ENCODE data around the gene SH3D19.

SH3D19 gene

DNA sequence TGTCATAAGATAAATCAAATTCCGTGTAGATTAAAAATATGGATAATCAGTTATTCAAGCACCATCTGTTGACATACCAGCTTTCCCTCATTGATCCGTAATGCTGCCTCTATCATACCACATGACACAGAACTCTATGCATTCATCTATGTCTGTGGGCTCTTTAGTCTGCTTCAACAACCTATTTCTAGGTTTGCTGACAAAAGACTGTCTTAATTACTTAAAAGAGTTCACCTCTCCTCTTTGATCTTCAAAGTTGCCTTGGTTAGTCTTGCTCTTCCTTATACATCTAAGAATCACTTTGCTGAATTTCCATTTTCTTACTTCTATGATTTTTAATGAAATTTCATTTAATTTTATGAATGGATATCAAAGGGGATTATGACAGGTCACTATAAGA, 105.5 kb downstream of the SH3D19 start:
- Histone ChIP-seq H3K36me3 (ENCODE audit: control insufficient read depth in 5 of 5, insufficient read depth in 5 of 5, low read length in 5 of 5) (peaks cover 0 to 16% (median 2%) of the 10 kb centered on the region in 5 donors), H3K4me1 (ENCODE audit: control insufficient read depth in 5 of 5, insufficient read depth in 5 of 5, low read length in 5 of 5) (peaks cover 5 to 61% (median 36%) of the 10 kb centered on the region in 5 donors), H3K4me3 (ENCODE audit: low read depth in 1 of 5, low read length in 5 of 5) (no peak overlapping the region), H3K27me3 (ENCODE audit: control insufficient read depth in 5 of 5, insufficient read depth in 4 of 5, low read length in 5 of 5) (no peaks in the 10 kb centered on the region), H3K9me3 (ENCODE audit: control insufficient read depth in 5 of 5, low read length in 5 of 5) (no peaks in the 10 kb centered on the region), H3K9ac (ENCODE audit: low read length in 5 of 5) (no peak overlapping the region), H3K27ac (ENCODE audit: low read depth, low read length) (no peak overlapping the region)

GRCh38 chr4:151219091-151219490, 106.3 kb downstream of the SH3D19 start:
- Histone ChIP-seq H3K4me1 (ENCODE audit: control insufficient read depth in 5 of 5, insufficient read depth in 5 of 5, low read length in 5 of 5) (peaks cover 5 to 54% (median 33%) of the 10 kb centered on the region in 5 donors), H3K9me3 (ENCODE audit: control insufficient read depth in 5 of 5, low read length in 5 of 5) (no peaks in the 10 kb centered on the region), H3K9ac (ENCODE audit: low read length in 5 of 5) (peak overlapping the region in 1 of 5 donors; percentile 16), H3K27me3 (ENCODE audit: control insufficient read depth in 5 of 5, insufficient read depth in 4 of 5, low read length in 5 of 5) (no peaks in the 10 kb centered on the region), H3K36me3 (ENCODE audit: control insufficient read depth in 5 of 5, insufficient read depth in 5 of 5, low read length in 5 of 5) (peaks cover 0 to 16% (median 2%) of the 10 kb centered on the region in 5 donors), H3K27ac (ENCODE audit: low read depth, low read length) (peak overlapping the region; percentile 69), H3K4me3 (ENCODE audit: low read depth in 1 of 5, low read length in 5 of 5) (no peak overlapping the region)

DNA sequence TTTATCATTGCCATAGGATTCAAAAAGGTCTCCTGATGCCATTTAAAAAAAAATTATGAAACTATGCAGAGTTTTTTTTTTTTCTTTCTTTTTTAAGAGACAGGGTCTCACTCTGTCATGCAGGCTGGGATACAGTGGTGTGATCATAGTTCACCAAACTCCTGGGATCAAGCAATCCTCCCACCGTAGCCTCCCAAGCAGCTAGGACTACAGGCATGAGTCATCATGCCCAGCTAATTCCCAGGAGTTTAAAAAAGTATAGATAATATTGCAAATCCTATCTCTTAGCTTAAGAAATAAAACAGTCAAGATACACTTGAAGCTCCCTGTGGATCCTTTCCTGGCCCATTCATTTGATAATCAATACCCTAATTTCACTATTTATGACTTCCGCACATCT, 107.1 kb downstream of the SH3D19 start:
- peaks cover 5 to 49% (median 33%) of the 10 kb centered on the region in 5 donors for H3K4me1 ChIP-seq (ENCODE audit: control insufficient read depth in 5 of 5, insufficient read depth in 5 of 5, low read length in 5 of 5)
- peaks cover 0 to 16% (median 2%) of the 10 kb centered on the region in 5 donors for H3K36me3 ChIP-seq (ENCODE audit: control insufficient read depth in 5 of 5, insufficient read depth in 5 of 5, low read length in 5 of 5)
- no peak overlapping the region for H3K4me3 ChIP-seq (ENCODE audit: low read depth in 1 of 5, low read length in 5 of 5)
- no peak overlapping the region for H3K9ac ChIP-seq (ENCODE audit: low read length in 5 of 5)
- peak overlapping the region; percentile 69 for H3K27ac ChIP-seq (ENCODE audit: low read depth, low read length)
- H3K9me3 ChIP-seq (ENCODE audit: control insufficient read depth in 5 of 5, low read length in 5 of 5): no peaks in the 10 kb centered on the region
- H3K27me3 ChIP-seq (ENCODE audit: control insufficient read depth in 5 of 5, insufficient read depth in 4 of 5, low read length in 5 of 5): no peaks in the 10 kb centered on the region

DNA sequence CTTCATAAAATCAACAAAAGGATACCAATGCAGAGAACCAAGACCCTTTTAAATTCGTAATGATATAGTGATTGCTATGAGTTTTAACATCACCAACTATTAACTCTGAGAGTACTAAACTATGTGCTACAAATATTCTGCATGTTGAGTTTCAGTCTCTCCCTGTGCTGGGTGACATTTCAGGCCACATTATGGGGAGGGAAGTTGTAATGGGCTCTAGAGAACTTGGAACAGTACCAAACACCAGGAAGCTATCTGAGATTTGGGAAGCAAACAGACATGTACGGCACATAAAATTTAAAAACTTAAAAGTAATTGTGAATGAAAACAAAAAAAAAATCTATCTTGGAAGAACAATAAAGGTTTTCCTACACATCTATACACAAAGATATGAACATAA, 108.1 kb downstream of the SH3D19 start:
- H3K36me3 ChIP-seq (ENCODE audit: control insufficient read depth in 5 of 5, insufficient read depth in 5 of 5, low read length in 5 of 5): peaks cover 0 to 20% (median 2%) of the 10 kb centered on the region in 5 donors
- H3K4me1 ChIP-seq (ENCODE audit: control insufficient read depth in 5 of 5, insufficient read depth in 5 of 5, low read length in 5 of 5): peaks cover 5 to 41% (median 33%) of the 10 kb centered on the region in 5 donors
- peak overlapping the region; percentile 69 for H3K27ac ChIP-seq (ENCODE audit: low read depth, low read length)
- no peaks in the 10 kb centered on the region for H3K27me3 ChIP-seq (ENCODE audit: control insufficient read depth in 5 of 5, insufficient read depth in 4 of 5, low read length in 5 of 5)
- no peak overlapping the region for H3K4me3 ChIP-seq (ENCODE audit: low read depth in 1 of 5, low read length in 5 of 5)
- no peak overlapping the region for H3K9ac ChIP-seq (ENCODE audit: low read length in 5 of 5)
- H3K9me3 ChIP-seq (ENCODE audit: control insufficient read depth in 5 of 5, low read length in 5 of 5): no peaks in the 10 kb centered on the region

GRCh38 chr4:151215295-151215694, 110.1 kb downstream of the SH3D19 start:
- H3K27ac ChIP-seq (ENCODE audit: low read depth, low read length): peak overlapping the region; percentile 69
- peaks cover 5 to 26% (median 22%) of the 10 kb centered on the region in 5 donors for H3K4me1 ChIP-seq (ENCODE audit: control insufficient read depth in 5 of 5, insufficient read depth in 5 of 5, low read length in 5 of 5)
- H3K27me3 ChIP-seq (ENCODE audit: control insufficient read depth in 5 of 5, insufficient read depth in 4 of 5, low read length in 5 of 5): no peaks in the 10 kb centered on the region
- H3K9ac ChIP-seq (ENCODE audit: low read length in 5 of 5): no peak overlapping the region
- H3K9me3 ChIP-seq (ENCODE audit: control insufficient read depth in 5 of 5, low read length in 5 of 5): no peaks in the 10 kb centered on the region
- H3K36me3 ChIP-seq (ENCODE audit: control insufficient read depth in 5 of 5, insufficient read depth in 5 of 5, low read length in 5 of 5): peaks cover 0 to 13% (median 2%) of the 10 kb centered on the region in 5 donors
- no peak overlapping the region for H3K4me3 ChIP-seq (ENCODE audit: low read depth in 1 of 5, low read length in 5 of 5)

DNA sequence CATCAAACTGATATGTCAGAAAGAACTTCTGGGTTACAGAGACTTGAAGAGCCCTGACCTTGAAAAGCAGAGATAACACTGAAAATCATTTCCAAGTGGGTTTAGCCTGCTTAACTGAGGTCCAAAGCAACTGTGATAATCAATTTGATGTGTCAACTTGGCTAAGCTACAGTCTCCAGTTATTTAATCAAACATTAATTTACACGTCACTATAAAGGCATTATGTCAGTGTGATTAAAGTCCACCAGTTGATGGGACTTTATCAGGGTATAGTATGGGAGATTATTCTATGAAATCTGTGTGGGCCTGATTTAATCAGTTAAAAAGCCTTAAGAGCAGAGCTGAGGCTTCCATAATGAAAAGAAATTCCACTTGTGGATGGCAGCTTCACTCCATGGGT, 117.5 kb downstream of the SH3D19 start:
- Histone ChIP-seq H3K9me3 (ENCODE audit: control insufficient read depth in 5 of 5, low read length in 5 of 5) (no peaks in the 10 kb centered on the region), H3K4me3 (ENCODE audit: low read depth in 1 of 5, low read length in 5 of 5) (no peak overlapping the region), H3K27ac (ENCODE audit: low read depth, low read length) (no peak overlapping the region), H3K27me3 (ENCODE audit: control insufficient read depth in 5 of 5, insufficient read depth in 4 of 5, low read length in 5 of 5) (no peaks in the 10 kb centered on the region), H3K36me3 (ENCODE audit: control insufficient read depth in 5 of 5, insufficient read depth in 5 of 5, low read length in 5 of 5) (peaks cover 0 to 7% (median under 1%) of the 10 kb centered on the region in 5 donors), H3K9ac (ENCODE audit: low read length in 5 of 5) (no peak overlapping the region), H3K4me1 (ENCODE audit: control insufficient read depth in 5 of 5, insufficient read depth in 5 of 5, low read length in 5 of 5) (peaks cover 3 to 44% (median 38%) of the 10 kb centered on the region in 5 donors)

DNA sequence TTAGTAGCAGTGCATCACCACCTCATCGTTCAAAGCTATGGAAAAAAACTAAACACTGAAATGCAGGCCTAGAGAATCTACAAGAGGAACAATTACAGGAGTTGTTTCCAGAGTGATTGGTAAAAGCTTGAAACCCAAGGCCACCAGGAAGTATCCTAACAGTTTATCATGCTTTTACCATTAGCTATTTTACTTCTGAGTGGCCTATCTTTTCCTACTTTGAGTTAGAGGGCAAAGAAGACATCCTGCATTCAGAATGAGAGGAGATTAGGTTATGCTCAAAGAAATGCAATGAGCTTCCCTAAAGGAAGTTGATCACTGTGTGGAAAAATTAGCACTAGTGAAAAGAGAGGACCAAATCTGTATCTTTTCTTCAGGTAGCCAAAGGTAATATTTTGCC, 118.2 kb downstream of the SH3D19 start:
- Histone ChIP-seq H3K9me3 (ENCODE audit: control insufficient read depth in 5 of 5, low read length in 5 of 5) (no peaks in the 10 kb centered on the region), H3K36me3 (ENCODE audit: control insufficient read depth in 5 of 5, insufficient read depth in 5 of 5, low read length in 5 of 5) (peaks cover 0 to 4% (median 0%) of the 10 kb centered on the region in 5 donors), H3K9ac (ENCODE audit: low read length in 5 of 5) (no peak overlapping the region), H3K4me3 (ENCODE audit: low read depth in 1 of 5, low read length in 5 of 5) (no peak overlapping the region), H3K27ac (ENCODE audit: low read depth, low read length) (peak overlapping the region; percentile 85), H3K4me1 (ENCODE audit: control insufficient read depth in 5 of 5, insufficient read depth in 5 of 5, low read length in 5 of 5) (peaks cover 8 to 50% (median 45%) of the 10 kb centered on the region in 5 donors), H3K27me3 (ENCODE audit: control insufficient read depth in 5 of 5, insufficient read depth in 4 of 5, low read length in 5 of 5) (no peaks in the 10 kb centered on the region)

DNA sequence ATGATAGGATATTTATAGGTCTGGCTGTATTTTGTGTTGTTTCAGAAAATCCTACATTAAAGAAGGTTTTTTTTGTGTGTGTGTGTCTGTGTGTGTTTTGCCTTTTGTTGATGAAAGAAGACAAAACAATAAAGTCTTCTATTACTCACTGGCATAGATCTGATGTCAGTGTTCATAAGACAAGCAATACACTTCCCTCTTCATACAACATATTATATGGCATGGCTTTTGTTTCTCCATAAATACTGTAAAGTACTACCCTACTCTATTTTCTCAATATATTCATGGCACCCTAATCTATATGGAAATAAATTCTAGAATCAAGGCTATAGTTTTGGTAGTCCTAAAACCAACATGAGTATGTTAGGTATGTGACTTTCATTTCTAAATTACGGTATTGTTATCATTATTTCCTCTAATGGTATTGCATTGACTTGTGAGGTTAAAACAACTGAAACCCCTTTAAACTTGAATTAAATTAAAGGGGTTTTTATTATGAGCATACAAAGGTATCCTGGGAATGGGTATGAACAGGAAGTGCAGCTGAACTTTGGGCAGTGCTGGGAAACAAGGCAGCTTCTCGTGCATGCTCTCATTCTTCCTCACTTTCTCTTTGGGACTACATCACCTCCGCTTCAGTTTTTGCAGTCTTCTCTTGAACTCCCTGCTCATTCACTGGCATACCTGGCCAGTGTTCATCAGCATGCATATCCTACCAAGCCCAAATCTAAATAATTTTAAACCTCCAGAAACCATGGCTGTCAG, 119.0 kb downstream of the SH3D19 start:
- Histone ChIP-seq H3K36me3 (ENCODE audit: control insufficient read depth in 5 of 5, insufficient read depth in 5 of 5, low read length in 5 of 5) (peaks cover 0 to 4% (median 0%) of the 10 kb centered on the region in 5 donors), H3K9ac (ENCODE audit: low read length in 5 of 5) (peak overlapping the region in 2 of 5 donors; percentile 44 to 63), H3K27ac (ENCODE audit: low read depth, low read length) (peak overlapping the region; percentile 85), H3K9me3 (ENCODE audit: control insufficient read depth in 5 of 5, low read length in 5 of 5) (no peaks in the 10 kb centered on the region), H3K4me3 (ENCODE audit: low read depth in 1 of 5, low read length in 5 of 5) (no peak overlapping the region), H3K27me3 (ENCODE audit: control insufficient read depth in 5 of 5, insufficient read depth in 4 of 5, low read length in 5 of 5) (no peaks in the 10 kb centered on the region), H3K4me1 (ENCODE audit: control insufficient read depth in 5 of 5, insufficient read depth in 5 of 5, low read length in 5 of 5) (peaks cover 9 to 55% (median 52%) of the 10 kb centered on the region in 5 donors)

DNA sequence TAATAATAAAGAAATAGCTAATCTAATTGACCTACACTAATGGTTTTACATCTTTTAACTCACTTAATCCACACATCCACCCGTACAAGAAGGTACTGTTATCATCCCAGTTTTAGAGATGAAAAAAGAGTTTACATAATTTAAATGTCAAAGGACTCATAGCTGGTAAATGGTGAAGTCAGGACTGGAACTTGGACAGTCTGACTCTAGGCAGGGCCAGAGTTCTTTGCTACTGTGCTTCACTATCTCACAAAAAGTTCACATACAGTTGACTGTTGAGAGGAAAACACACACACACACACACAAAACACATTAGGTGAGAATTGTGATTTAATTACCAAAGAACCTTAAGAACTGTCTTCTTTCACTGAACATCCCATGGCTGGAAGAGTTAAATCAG, 119.7 kb downstream of the SH3D19 start:
- Histone ChIP-seq H3K4me3 (ENCODE audit: low read depth in 1 of 5, low read length in 5 of 5) (no peak overlapping the region), H3K9me3 (ENCODE audit: control insufficient read depth in 5 of 5, low read length in 5 of 5) (no peaks in the 10 kb centered on the region), H3K36me3 (ENCODE audit: control insufficient read depth in 5 of 5, insufficient read depth in 5 of 5, low read length in 5 of 5) (peaks cover 0 to 4% (median 0%) of the 10 kb centered on the region in 5 donors), H3K27ac (ENCODE audit: low read depth, low read length) (peak overlapping the region; percentile 85), H3K4me1 (ENCODE audit: control insufficient read depth in 5 of 5, insufficient read depth in 5 of 5, low read length in 5 of 5) (peaks cover 9 to 62% (median 54%) of the 10 kb centered on the region in 5 donors), H3K9ac (ENCODE audit: low read length in 5 of 5) (peak overlapping the region in 3 of 5 donors; percentile 35 to 63 (median 46)), H3K27me3 (ENCODE audit: control insufficient read depth in 5 of 5, insufficient read depth in 4 of 5, low read length in 5 of 5) (no peaks in the 10 kb centered on the region)

- H3K36me3 ChIP-seq (ENCODE audit: control insufficient read depth in 5 of 5, insufficient read depth in 5 of 5, low read length in 5 of 5): peaks cover 0 to 4% (median 0%) of the 10 kb centered on the region in 5 donors
- no peaks in the 10 kb centered on the region for H3K27me3 ChIP-seq (ENCODE audit: control insufficient read depth in 5 of 5, insufficient read depth in 4 of 5, low read length in 5 of 5)
- peak overlapping the region; percentile 85 for H3K27ac ChIP-seq (ENCODE audit: low read depth, low read length)
- no peak overlapping the region for H3K4me3 ChIP-seq (ENCODE audit: low read depth in 1 of 5, low read length in 5 of 5)
- H3K4me1 ChIP-seq (ENCODE audit: control insufficient read depth in 5 of 5, insufficient read depth in 5 of 5, low read length in 5 of 5): peaks cover 9 to 69% (median 55%) of the 10 kb centered on the region in 5 donors
- H3K9me3 ChIP-seq (ENCODE audit: control insufficient read depth in 5 of 5, low read length in 5 of 5): no peaks in the 10 kb centered on the region
- peak overlapping the region in 1 of 5 donors; percentile 46 for H3K9ac ChIP-seq (ENCODE audit: low read length in 5 of 5)
These were observed 120.4 kb downstream of the SH3D19 start for GRCh38 chr4:151204925-151205524.

All from subcutaneous abdominal adipose tissue (tissue), 5 donors.